ENCODE data around the gene COL4A2.
"Not testable (repeated sequence)": the region's sequence is repeated elsewhere in the genome, so short reads cannot be mapped to it uniquely, and the experiment has no call there.

The COL4A2 gene

DNA sequence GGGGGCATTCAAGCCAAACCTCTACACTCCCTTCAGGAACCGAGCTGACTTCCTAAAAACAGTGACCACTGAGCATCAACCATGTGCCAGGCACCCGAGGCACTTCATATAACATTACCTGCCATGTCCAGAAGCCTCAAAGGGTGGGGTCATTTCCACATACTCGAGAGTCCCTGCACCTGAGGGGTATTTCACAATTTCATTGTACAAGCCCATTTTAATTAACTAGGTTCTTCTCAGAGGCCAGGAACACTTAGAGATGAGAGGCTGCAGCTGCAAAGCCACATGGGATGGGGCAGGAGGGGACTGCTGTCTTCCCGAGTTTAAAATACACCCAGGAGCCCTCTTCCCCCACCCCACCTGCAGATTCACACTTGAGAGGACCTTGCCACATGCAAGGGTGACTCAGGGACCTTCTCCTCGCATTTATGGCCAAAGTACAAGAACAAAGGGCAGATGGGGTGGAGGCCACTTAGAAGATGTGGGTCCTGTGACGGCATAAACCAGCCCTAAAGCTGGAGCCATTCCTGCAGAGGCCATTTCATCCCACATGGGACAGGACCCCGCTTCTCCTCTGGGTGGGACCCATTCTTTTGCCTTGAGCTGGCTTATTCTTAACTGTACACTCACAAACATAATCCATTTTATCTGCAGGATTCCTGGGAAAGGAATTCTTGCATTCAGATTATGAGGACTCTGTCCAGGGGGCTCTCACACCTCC, 210.6 kb downstream of the COL4A2 start:
- DNase-seq (ENCODE audit: low read depth), result no peak

DNA sequence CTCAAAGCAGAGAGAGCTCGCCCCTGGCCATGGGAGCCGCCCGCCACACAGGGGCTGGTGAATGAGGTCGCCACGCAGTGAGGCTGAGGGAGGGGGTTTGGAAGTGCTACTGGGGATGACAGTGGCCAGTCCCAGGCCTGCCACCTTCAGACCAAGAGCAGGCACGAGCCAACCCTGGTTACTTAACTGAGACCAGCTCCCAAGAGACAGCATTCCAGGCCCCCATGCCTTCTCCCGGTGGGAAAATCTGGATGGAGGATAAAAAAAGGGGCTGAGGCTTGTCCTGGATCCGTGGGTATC, 211.1 kb downstream of the COL4A2 start:
- no peak for DNase-seq (ENCODE audit: low read depth)

DNA sequence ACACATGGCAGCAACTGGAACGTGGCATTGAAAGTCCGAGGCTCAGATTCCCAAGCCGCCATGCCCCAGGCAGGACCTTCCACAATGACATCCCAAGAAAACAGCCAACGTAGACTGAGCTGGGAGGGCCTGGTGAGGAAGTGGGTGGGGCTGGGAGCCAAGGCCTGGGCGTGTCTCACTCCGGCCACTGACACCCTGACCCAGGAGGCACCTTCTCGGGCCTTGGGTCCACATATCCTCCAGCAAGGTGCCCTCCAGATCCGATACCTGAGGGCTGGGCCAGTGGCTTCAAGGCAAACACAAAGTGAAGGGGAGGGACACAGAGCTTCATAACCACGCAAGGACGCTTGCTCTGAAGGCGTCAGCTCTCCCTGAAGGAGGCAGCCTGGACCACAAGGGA, 211.5 kb downstream of the COL4A2 start:
- DNase-seq (ENCODE audit: low read depth), result no peak

DNA sequence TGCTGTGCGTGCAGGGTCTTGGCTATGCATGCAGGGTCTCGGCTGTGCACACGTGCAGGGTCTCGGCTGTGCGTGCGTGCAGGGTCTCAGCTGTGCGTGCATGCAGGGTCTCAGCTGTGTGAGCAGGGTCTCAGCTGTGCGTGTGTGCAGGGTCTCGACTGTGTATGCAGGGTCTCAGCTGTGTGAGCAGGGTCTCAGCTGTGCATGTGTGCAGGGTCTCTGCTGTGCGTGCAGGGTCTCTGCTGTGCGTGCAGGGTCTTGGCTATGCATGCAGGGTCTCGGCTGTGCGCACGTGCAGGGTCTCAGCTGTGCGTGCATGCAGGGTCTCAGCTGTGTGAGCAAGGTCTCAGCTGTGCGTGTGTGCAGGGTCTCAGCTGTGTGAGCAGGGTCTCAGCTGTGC, 212.0 kb downstream of the COL4A2 start:
- DNase-seq (ENCODE audit: low read depth), result no peak

DNA sequence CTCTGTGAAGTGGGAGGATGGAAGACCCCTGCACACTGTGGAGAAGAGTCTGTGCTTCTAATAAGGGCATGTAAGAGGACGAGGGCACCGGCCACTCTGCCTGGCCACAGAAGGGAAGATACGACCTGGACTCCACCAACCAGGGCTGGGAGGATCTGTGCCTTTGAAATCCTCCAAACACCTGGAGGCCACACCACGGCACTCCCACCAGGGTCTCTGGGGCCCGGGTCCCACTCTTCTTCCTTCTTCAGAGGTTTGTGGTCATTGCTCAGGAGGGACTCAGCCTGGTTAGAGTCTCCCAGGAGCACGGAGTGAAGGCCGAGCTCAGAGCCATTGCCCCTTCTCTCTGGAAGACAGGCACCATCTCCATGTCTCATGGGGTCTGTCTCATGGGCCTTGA, 212.4 kb downstream of the COL4A2 start:
- DNase-seq (ENCODE audit: low read depth), result no peak

DNA sequence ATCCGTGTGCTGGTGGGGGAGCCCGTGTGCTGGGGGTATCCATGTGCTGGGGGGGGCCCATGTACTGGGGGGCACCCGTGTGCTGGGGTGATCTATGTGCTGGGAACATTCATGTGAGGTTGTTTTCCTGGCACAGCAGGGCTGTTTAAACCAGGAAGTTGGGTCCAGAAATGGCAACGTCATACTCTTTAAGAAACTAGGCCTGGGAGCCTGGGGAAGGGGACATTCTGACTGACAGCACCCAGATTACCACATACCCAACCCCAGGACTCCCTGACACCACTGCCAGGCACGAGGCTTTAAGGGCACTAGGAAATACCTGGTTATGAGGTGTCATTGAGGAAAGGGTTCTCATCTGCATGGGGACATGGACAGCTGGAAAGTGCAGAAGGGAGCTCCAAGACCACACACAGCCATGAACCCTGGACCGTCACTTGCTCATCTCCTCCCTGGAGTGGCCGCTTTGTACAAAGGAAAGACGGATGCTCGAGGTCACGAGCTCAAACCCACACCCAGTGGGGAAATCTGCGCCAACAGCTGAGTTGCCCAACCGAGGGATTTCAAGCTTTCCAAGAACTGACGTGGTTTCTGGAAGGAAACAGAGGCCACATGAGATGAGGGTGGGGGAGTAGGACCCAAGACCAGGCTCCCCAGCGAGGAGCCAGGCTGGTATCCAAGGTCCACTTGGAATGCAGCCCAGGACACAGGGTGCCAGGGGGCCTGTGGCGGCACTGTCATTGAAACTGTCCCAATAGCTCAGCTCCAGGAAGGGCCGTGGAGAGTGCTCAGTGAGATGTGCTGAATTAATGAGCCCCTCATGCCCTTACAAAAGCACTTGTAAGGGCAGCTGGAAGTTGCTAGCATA, 213.6 kb downstream of the COL4A2 start:
- peak; percentile 66 for DNase-seq (ENCODE audit: low read depth)

DNA sequence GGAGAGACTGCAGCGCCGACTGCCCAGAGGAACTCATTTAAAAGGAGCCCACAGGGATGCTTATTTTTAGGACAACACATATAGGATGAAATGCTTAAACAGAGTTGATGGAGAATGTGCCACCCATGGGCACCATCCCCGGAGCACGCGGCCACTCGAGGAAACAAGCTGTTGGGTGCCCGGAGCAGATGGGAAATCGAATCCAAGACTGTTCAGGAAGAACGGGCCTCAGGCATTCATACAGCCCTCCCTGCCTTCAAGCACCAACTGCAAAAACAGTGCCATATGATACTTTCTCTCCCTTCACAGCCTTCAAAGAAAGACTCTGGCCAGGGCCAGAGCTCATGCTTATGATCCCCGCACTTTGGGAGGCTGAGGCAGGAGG, 214.2 kb downstream of the COL4A2 start:
- DNase-seq (ENCODE audit: low read depth), result no peak

DNA sequence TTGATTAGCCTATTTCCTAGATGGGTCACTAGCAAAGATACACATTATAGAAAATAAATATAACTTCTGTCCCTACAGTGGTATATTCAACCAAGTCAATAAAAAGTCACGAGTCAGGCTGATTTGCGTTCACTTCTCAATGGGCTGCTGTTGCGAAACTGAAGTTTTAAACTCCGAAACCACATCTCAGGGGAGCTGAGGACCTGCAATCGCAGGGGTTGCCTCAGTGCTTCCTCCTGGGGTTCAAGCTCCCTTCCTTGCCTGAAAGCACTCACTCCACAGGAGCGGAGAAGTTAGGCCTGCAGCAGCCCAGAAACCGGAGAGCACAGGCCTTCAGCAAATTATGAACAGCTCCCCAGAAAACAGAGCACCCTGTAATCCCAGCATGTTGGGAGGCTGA, 214.9 kb downstream of the COL4A2 start:
- DNase-seq (ENCODE audit: low read depth), result no peak

DNA sequence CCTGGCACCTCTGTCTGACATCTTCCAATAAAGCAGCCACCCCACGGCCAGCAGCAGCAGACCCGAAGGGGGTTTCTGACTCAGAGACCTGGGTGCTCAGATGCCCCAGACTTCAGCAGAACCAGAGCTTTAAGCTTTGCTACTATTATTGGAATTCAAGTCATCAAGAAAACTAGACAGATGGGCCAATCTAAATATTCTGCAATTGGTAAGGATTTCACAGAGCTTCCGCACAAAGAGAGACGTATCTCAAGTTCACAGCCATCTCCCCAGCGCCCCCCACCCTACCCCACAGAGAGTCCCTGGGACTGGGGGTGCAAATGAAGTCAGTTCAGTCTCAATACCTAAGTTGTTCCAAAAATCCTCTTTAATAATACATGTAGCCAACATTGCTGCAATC, 215.6 kb downstream of the COL4A2 start:
- no peak for DNase-seq (ENCODE audit: low read depth)

DNA sequence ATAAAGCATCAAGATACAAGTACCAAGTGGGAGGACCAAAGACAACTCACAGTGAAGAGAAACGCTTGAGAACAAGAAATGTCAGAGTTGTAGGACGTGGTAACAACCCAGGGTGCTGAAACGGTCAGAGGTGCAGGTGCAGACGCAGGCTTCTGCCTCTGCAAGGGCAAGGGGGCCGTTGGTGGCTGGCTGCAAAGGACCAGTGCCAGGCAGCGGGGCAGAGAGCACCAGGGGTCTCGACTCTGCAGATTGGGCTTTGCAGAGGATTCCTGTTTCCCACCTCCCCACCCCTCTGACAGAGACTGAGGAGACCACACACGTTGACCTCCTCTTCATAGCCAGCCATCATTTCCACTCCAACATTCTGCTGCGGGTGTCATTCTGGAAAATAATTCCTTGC, 216.1 kb downstream of the COL4A2 start:
- DNase-seq (ENCODE audit: low read depth), result no peak

DNA sequence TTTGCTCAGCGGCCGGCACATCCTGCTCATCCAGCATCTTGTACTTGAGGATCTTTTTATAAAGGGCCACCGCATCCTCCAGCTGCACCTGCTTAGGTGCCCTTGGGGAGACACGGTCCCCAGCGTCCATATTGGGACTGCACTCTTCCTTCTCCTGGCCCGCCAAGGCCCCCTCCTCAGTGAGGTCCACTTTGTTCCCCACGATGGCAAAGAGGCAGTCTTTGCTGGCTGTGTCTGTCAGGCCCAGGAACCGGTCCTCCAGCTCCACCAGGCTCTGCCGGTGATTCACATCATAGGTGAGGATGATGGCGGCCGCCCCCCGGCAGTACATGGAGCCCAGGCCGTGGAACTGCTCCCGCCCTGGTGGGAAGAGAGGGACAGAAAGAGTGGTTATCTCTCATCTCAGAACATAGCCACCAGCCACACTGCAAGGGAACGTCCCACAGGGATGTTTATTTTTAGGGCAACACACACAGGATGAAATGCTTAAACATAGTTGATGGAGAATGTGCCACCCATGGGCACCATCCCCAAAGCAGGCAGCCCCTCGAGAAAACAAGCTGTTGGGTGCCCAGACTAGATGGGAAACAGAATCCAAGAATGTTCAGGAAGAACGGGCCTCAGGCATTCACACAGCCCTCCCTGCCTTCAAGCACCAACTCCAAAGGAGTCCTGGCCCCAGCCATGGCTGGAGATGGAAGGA, 216.9 kb downstream of the COL4A2 start:
- no peak for DNase-seq (ENCODE audit: low read depth)

DNA sequence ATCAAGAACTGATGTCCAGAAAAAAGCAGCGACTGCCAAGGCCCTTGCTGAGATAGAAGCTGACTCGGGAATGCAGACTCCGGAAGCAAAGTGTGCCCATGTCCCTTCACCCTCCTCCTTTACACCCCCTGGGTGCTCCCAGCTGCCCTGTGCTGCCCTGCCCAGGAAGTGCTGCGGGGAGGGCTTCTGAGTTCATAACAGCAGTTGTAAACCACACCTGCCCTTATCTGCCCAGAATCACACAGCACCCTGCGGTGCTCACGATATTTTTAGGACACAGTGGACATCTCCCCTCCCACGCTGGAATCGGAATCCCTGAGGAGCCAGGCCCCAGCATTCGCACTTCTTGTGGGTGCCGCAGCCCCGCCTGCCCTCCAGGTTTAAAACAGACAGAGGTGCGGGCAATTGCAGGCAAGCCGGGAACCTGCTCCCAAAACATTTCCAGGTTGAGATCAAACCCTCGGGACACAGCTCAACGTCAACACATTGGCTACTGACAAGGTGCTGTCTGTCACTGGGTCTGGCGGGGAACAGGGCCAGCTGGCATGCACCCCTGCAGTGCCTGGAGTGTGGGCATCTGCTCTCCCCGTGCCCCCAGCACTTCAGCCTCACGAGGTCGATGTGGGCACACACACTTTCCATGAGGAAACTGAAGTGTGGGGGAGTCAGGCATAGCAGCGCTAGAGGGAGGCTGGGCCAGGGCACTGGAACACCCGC, 217.6 kb downstream of the COL4A2 start:
- DNase-seq (ENCODE audit: low read depth), result no peak

DNA sequence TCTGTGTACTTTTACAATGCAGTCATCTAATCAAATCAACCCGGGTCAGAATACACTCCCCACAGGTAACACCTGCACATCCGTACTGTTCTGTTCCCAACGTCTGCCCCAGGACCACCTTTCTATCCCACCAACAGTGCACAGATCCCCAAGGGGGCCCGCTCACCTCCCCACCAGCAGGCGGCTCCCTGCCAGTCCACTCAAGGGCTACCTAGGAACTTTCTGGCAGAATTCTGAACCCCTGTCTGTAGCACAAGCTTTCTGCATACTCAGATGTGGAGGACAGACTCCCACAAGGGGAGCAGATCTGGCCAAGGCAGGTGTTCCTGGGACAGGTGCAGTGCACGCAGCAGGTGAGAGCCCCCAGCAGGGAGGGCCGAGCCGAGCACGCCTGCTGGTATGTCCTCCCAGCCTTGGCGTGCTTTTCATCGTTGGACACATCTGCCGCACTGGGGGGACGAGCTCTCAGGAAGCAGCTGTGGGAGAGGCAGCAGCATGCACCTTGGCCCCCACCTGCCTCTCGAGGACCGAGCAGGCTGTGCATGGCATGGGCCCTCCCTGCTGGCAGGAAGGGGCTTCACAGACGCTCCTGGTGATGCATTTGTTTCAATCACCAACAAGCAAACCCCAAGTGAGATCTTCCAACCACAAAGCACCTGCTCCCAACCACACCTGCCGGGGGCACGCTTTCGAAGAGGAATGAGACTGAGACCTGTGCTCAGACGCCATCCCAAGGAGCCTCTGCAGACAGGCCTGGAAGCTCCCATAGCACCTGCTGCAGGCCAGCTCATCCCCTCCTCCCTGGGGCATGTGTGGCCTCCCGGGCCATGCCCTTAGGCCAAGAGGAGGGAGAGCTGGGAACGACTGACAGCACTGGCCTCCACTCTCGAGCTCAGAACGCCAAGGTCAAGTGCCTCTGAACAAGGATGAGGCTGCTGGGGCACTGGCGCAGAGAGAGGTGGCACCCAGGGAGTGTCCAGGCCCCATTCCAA, 218.5 kb downstream of the COL4A2 start:
- no peak for DNase-seq (ENCODE audit: low read depth)

DNA sequence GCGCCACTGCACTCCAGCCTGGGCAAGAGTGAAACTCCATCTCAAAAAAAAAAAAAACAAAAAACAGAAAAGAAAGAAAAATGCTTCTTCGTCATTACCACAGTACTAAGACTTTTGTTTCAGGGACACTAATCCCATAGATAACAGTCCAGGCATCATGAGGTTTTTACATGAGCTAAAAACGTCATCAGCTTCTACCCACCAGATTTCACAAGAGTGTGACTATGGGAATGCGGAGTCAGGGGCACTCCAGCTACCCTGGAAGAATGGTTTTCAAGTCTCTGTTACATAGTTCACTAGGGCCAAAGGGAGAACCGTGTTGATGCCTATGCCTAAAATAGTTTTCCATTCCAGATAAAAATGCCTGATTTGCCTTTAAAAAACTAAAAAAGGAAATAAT, 221.3 kb downstream of the COL4A2 start:
- no peak for DNase-seq (ENCODE audit: low read depth)

DNA sequence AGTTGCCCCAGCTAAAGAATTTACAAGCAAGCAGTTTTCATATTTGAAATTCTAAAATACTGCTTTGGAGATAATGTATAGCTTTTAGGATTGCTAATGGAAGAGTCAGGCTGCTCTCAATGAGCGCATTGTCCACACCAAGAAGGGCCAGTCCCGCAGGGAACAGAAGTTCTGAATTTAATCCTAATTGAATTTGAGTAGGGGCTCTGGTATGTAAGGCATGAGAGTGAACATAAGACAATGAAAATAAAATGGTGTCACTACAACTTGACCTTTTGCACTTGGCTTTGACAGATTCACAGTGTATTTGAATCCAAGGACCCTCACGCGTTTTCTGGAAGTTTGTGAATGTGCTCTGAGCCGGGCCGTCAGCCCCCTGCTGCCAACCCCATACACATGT, 221.8 kb downstream of the COL4A2 start:
- no peak for DNase-seq (ENCODE audit: low read depth)

DNA sequence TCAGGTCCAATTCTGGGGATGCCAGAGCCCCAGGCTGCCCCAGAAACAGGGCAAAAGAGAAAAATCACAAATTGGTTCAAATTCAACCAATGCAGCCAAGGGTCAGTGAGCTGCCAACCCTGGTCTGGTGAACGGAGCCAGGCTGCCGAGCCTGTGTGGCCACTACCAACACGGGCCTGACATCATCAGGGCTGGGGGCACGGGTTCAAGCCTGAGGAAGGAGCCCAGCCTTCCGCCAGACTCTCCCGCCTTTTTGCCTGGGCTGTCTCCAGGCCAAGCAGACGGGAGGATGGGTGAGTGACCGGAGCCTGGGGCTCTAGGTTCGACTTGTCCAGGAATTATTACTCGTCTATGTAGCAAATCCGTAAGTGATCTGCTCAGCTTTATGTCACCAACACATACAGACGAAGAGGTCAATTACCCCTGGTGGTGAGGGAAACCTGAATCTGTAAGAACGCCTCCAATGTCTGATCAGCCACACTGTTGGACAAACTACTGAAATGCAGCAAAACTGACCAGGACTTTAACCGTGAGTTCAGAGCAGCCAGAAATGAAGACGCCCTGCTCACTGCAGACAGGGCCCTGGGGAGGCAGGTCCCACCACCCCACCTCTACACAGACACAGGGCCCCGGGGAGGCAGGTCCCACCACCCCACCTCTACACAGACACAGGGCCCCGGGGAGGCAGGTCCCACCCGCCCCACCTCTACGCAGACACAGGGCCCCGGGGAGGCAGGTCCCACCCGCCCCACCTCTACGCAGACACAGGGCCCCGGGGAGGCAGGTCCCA, 222.6 kb downstream of the COL4A2 start:
- no peak for DNase-seq (ENCODE audit: low read depth)

DNA sequence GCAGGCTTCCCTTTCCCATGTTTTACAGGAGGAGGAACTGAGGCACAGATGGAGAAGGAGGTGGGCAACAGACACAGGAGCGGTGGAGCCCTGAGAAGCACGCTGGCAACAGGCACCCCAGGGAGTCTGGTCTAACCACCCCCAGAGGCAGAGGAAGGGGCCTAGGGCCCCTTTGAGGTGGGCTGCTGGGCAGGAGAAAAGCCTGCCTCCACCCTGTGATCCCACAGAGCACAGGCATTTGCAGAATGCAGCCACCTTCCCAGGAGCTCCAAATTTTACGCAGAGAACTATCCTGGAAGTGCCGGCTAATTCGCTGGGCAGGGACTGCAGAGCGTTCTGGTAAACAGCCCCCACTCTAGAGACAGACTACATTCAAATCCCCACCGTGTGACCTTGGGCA, 224.0 kb downstream of the COL4A2 start:
- no peak for DNase-seq (ENCODE audit: low read depth)

DNA sequence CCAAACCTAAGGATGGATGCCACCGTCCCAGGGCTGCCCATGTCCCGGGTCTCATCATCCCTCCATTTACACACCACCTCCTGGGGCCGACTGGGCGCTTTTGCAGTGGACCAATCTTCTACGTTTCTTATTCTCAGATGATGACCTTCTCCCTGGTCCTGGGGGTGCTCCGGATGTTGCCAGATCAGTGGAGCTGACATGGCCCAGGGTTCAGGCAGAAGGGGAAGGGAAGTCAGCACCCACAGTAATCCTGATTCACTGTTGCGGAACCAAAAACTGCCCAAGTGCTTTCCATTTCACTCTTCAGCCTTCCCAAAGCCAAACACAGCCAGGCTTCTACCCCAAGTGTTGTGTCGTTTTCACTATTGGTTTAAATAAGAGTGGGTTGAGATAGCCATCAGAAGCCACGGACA, 224.6 kb downstream of the COL4A2 start:
- no peak for DNase-seq (ENCODE audit: low read depth)

DNA sequence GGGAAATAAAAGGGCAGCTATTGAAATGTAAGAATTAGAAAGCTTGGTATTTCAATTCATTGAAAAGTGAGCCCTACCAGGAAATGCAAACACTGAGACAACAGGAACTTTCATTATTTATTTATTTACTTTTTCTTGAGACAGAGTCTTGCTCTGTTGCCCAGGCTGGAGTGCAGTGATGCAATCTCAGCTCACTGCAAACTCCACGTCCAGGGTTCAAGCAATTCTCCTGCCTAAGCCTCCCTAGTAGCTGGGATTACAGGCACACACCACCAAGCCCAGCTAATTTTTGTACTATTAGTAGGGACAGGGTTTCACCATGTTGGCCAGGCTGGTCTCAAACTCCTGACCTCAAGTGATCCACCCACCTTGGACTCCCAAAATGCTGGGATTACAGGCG, 225.2 kb downstream of the COL4A2 start:
- DNase-seq (ENCODE audit: low read depth), result not testable (repeated sequence)
